ENCODE results near the gene OR4X1.

- TF ChIP-seq POLR2A (IDR thresholded peaks at IDR 0.05): no peak
- no peak for TF ChIP-seq CTCF (IDR thresholded peaks at IDR 0.05 in 4 of 5, conservative IDR thresholded peaks at IDR 0.05 in 1 of 5)
Observed at GRCh38 chr11:48216510-48216909, 47.2 kb upstream of the OR4X1 start, which contains the start of gene OR4B1.

Measured in gastrocnemius medialis (tissue), 4 donors.